ENCODE measurements around the gene AFP. TPM values are rescaled to one million over a fixed set of nuclear protein-coding genes. Genes with fewer than 3 reads are reported as not detected.
A peak's percentile ranks its signal among the peaks of the same experiment; 100 is the strongest.

AFP gene
- total RNA-seq, 1 donor: not detected

GRCh38 chr4:73451404-73451803 is 15.4 kb downstream of the AFP start:
- H2AFZ ChIP-seq (ENCODE audit: low read length): no peak overlapping the region
- no peaks in the 10 kb centered on the region for H3K9me3 ChIP-seq (ENCODE audit: low read depth, low read length)
- no peaks in the 10 kb centered on the region for H3K79me2 ChIP-seq (ENCODE audit: insufficient read depth, low read length)
- DNase-seq (ENCODE audit: insufficient read length, low spot score, missing footprints): no peak
- peaks cover 22% of the 10 kb centered on the region for H3K4me1 ChIP-seq (ENCODE audit: insufficient read depth, low read length)
- H3K27ac ChIP-seq (ENCODE audit: low read depth, low read length): peak overlapping the region; percentile 99
- no peak overlapping the region for H3K4me2 ChIP-seq (ENCODE audit: insufficient read depth, low read length)
- no peak overlapping the region for H3K4me3 ChIP-seq (ENCODE audit: insufficient read depth, low read length)
- no peak for TF ChIP-seq CTCF (IDR thresholded peaks at IDR 0.05; ENCODE audit: extremely low read depth, low read depth, low read length)
- H3K27me3 ChIP-seq (ENCODE audit: insufficient read depth, low read length): no peaks in the 10 kb centered on the region
- H4K20me1 ChIP-seq (ENCODE audit: insufficient read depth, low read length): no peaks in the 10 kb centered on the region
- no peaks in the 10 kb centered on the region for H3K36me3 ChIP-seq (ENCODE audit: insufficient read depth, low read length)

- H2AFZ ChIP-seq (ENCODE audit: low read length): no peak overlapping the region
- H4K20me1 ChIP-seq (ENCODE audit: insufficient read depth, low read length): no peaks in the 10 kb centered on the region
- no peaks in the 10 kb centered on the region for H3K79me2 ChIP-seq (ENCODE audit: insufficient read depth, low read length)
- H3K36me3 ChIP-seq (ENCODE audit: insufficient read depth, low read length): no peaks in the 10 kb centered on the region
- DNase-seq (ENCODE audit: insufficient read length, low spot score, missing footprints): no peak
- no peaks in the 10 kb centered on the region for H3K9me3 ChIP-seq (ENCODE audit: low read depth, low read length)
- no peaks in the 10 kb centered on the region for H3K27me3 ChIP-seq (ENCODE audit: insufficient read depth, low read length)
- no peak overlapping the region for H3K4me3 ChIP-seq (ENCODE audit: insufficient read depth, low read length)
- peaks cover 22% of the 10 kb centered on the region for H3K4me1 ChIP-seq (ENCODE audit: insufficient read depth, low read length)
- no peak overlapping the region for H3K4me2 ChIP-seq (ENCODE audit: insufficient read depth, low read length)
- H3K27ac ChIP-seq (ENCODE audit: low read depth, low read length): no peak overlapping the region
- TF ChIP-seq CTCF (IDR thresholded peaks at IDR 0.05; ENCODE audit: extremely low read depth, low read depth, low read length): no peak
Measured at GRCh38 chr4:73451981-73452747, 16.1 kb downstream of the AFP start.

GRCh38 chr4:73452953-73453700 is 17.1 kb downstream of the AFP start:
- no peak for TF ChIP-seq CTCF (IDR thresholded peaks at IDR 0.05; ENCODE audit: extremely low read depth, low read depth, low read length)
- H3K4me3 ChIP-seq (ENCODE audit: insufficient read depth, low read length): no peak overlapping the region
- no peaks in the 10 kb centered on the region for H4K20me1 ChIP-seq (ENCODE audit: insufficient read depth, low read length)
- DNase-seq (ENCODE audit: insufficient read length, low spot score, missing footprints): no peak
- no peak overlapping the region for H3K4me2 ChIP-seq (ENCODE audit: insufficient read depth, low read length)
- H3K4me1 ChIP-seq (ENCODE audit: insufficient read depth, low read length): peaks cover 16% of the 10 kb centered on the region
- H3K27me3 ChIP-seq (ENCODE audit: insufficient read depth, low read length): no peaks in the 10 kb centered on the region
- no peaks in the 10 kb centered on the region for H3K36me3 ChIP-seq (ENCODE audit: insufficient read depth, low read length)
- no peaks in the 10 kb centered on the region for H3K9me3 ChIP-seq (ENCODE audit: low read depth, low read length)
- no peaks in the 10 kb centered on the region for H3K79me2 ChIP-seq (ENCODE audit: insufficient read depth, low read length)
- no peak overlapping the region for H3K27ac ChIP-seq (ENCODE audit: low read depth, low read length)
- H2AFZ ChIP-seq (ENCODE audit: low read length): no peak overlapping the region

GRCh38 chr4:73453701-73454005 is 17.6 kb downstream of the AFP start:
- TF ChIP-seq CTCF (IDR thresholded peaks at IDR 0.05; ENCODE audit: extremely low read depth, low read depth, low read length): no peak
- no peak for DNase-seq (ENCODE audit: insufficient read length, low spot score, missing footprints)

More at GRCh38 chr4:73453701-73454005, 17.6 kb downstream of the AFP start:
- Histone ChIP-seq H3K79me2 (ENCODE audit: insufficient read depth, low read length) (no peaks in the 10 kb centered on the region), H3K27ac (ENCODE audit: low read depth, low read length) (no peak overlapping the region), H2AFZ (ENCODE audit: low read length) (no peak overlapping the region), H3K36me3 (ENCODE audit: insufficient read depth, low read length) (no peaks in the 10 kb centered on the region), H3K4me3 (ENCODE audit: insufficient read depth, low read length) (no peak overlapping the region), H4K20me1 (ENCODE audit: insufficient read depth, low read length) (no peaks in the 10 kb centered on the region), H3K9me3 (ENCODE audit: low read depth, low read length) (no peaks in the 10 kb centered on the region), H3K4me2 (ENCODE audit: insufficient read depth, low read length) (no peak overlapping the region), H3K27me3 (ENCODE audit: insufficient read depth, low read length) (no peaks in the 10 kb centered on the region), H3K4me1 (ENCODE audit: insufficient read depth, low read length) (peaks cover 16% of the 10 kb centered on the region)

Measured in osteoblast (primary cell).